ENCODE results near the gene CYS1. TPM values are rescaled to one million over a fixed set of nuclear protein-coding genes. Genes with fewer than 3 reads are reported as not detected.

The CYS1 gene
- total RNA-seq, 4 donors from 2014 or later, result 1.1 to 7.4 (median 2.0) TPM

- peaks cover 5 to 29% (median 19%) of the 10 kb centered on the region in 4 donors for H3K4me1 ChIP-seq
- 61 to 84% methylated on average over 7 to 13 of the region's 13 CpGs for WGBS, 2 donors (ENCODE audit: low coverage in 1 of 2)
- no peak for DNase-seq
- H3K27me3 ChIP-seq, result peaks cover 75% of the 10 kb centered on the region
- no peaks in the 10 kb centered on the region for H3K9me3 ChIP-seq
- no peaks in the 10 kb centered on the region for H3K36me3 ChIP-seq
- intact Hi-C loops (cut with DNase I; ENCODE audit: low total_unique reads), result no loop called here
- in situ Hi-C loops (cut with MboI; ENCODE audit: low pct_ligation_motif_present in 1 of 4, low pct_unique_long_range_greater_than_20kb in 1 of 4, low sequenced_read_pairs in 3 of 4), result loop anchor here in 1 of 4 donors (25.0 kb wide), 1 partner anchor 586 kb away; no protein-coding TSS in a partner anchor
- H3K4me3 ChIP-seq, result no peak overlapping the region
- H3K27ac ChIP-seq, result no peak overlapping the region
- TF ChIP-seq POLR2AphosphoS5 (IDR thresholded peaks at IDR 0.05) (no peak), CTCF (IDR thresholded peaks at IDR 0.05) (no peak)
Measured at GRCh38 chr2:10076511-10076910, 3.7 kb downstream of the CYS1 start.

GRCh38 chr2:10075571-10076209 lies 4.5 kb downstream of the CYS1 start:
- no peak overlapping the region for H3K27ac ChIP-seq
- WGBS, 2 donors (ENCODE audit: low coverage in 1 of 2), result 45 to 56% methylated on average over 6 to 9 of the region's 9 CpGs
- no peak overlapping the region for H3K4me3 ChIP-seq
- in situ Hi-C loops (cut with MboI; ENCODE audit: low pct_ligation_motif_present in 1 of 4, low pct_unique_long_range_greater_than_20kb in 1 of 4, low sequenced_read_pairs in 3 of 4) (loop anchor here in 1 of 4 donors (25.0 kb wide), 1 partner anchor 587 kb away; no protein-coding TSS in a partner anchor), intact Hi-C loops (cut with DNase I; ENCODE audit: low total_unique reads) (no loop called here)
- H3K27me3 ChIP-seq, result peaks cover 67% of the 10 kb centered on the region
- H3K4me1 ChIP-seq, result peaks cover 5 to 27% (median 15%) of the 10 kb centered on the region in 4 donors
- no peak for DNase-seq
- TF ChIP-seq CTCF (IDR thresholded peaks at IDR 0.05), result no peak
- TF ChIP-seq POLR2AphosphoS5 (IDR thresholded peaks at IDR 0.05), result no peak
- H3K9me3 ChIP-seq, result no peaks in the 10 kb centered on the region
- no peaks in the 10 kb centered on the region for H3K36me3 ChIP-seq

- Histone ChIP-seq H3K36me3 (no peaks in the 10 kb centered on the region), H3K4me1 (peaks cover 0 to 22% (median 10%) of the 10 kb centered on the region in 4 donors), H3K27me3 (peaks cover 61% of the 10 kb centered on the region), H3K27ac (no peak overlapping the region), H3K4me3 (no peak overlapping the region), H3K9me3 (no peaks in the 10 kb centered on the region)
- TF ChIP-seq POLR2AphosphoS5 (IDR thresholded peaks at IDR 0.05) (no peak), CTCF (IDR thresholded peaks at IDR 0.05) (no peak), POLR2A (IDR thresholded peaks at IDR 0.05) (no peak), EP300 (IDR thresholded peaks at IDR 0.05; ENCODE audit: low read depth) (no peak)
- DNase-seq, result no peak
- in situ Hi-C loops (cut with MboI; ENCODE audit: low pct_ligation_motif_present in 1 of 4, low pct_unique_long_range_greater_than_20kb in 1 of 4, low sequenced_read_pairs in 3 of 4), result loop anchor here in 1 of 4 donors (25.0 kb wide), 1 partner anchor 587 kb away; no protein-coding TSS in a partner anchor
- 72 to 81% methylated on average over 13 of the region's 13 CpGs for WGBS, 2 donors (ENCODE audit: low coverage in 1 of 2)
- intact Hi-C loops (cut with DNase I; ENCODE audit: low total_unique reads), result no loop called here
Measured at GRCh38 chr2:10075101-10075500, 5.1 kb downstream of the CYS1 start.

GRCh38 chr2:10073706-10074105 lies 6.5 kb downstream of the CYS1 start:
- in situ Hi-C loops (cut with MboI; ENCODE audit: low pct_ligation_motif_present in 1 of 4, low pct_unique_long_range_greater_than_20kb in 1 of 4, low sequenced_read_pairs in 3 of 4), result loop anchor here in 1 of 4 donors (25.0 kb wide), 1 partner anchor 261 kb away; no protein-coding TSS in a partner anchor
- intact Hi-C loops (cut with DNase I; ENCODE audit: low total_unique reads), result no loop called here
- no peak for DNase-seq

More at GRCh38 chr2:10073706-10074105, 6.5 kb downstream of the CYS1 start:
- H3K27me3 ChIP-seq, result peaks cover 49% of the 10 kb centered on the region
- WGBS, 2 donors (ENCODE audit: low coverage in 1 of 2), result 72% methylated on average over 7 of the region's 8 CpGs; no CpG with 5 or more reads in 1 of the 2 donors
- H3K9me3 ChIP-seq, result no peaks in the 10 kb centered on the region
- no peak overlapping the region for H3K4me3 ChIP-seq
- H3K27ac ChIP-seq, result no peak overlapping the region
- H3K4me1 ChIP-seq, result peaks cover 0 to 14% (median 5%) of the 10 kb centered on the region in 4 donors
- H3K36me3 ChIP-seq, result no peaks in the 10 kb centered on the region
- TF ChIP-seq POLR2AphosphoS5 (IDR thresholded peaks at IDR 0.05) (no peak), EP300 (IDR thresholded peaks at IDR 0.05; ENCODE audit: low read depth) (no peak), CTCF (IDR thresholded peaks at IDR 0.05) (no peak), POLR2A (IDR thresholded peaks at IDR 0.05) (no peak)
